Measurements from ENCODE around the gene ODC1. TPM values are rescaled to one million over a fixed set of nuclear protein-coding genes. Genes with fewer than 3 reads are reported as not detected.

Gene ODC1
- total RNA-seq, result 100 to 1,000 TPM; 565 to 566 TPM
- polyA plus RNA-seq, result 57.1 TPM

DNA sequence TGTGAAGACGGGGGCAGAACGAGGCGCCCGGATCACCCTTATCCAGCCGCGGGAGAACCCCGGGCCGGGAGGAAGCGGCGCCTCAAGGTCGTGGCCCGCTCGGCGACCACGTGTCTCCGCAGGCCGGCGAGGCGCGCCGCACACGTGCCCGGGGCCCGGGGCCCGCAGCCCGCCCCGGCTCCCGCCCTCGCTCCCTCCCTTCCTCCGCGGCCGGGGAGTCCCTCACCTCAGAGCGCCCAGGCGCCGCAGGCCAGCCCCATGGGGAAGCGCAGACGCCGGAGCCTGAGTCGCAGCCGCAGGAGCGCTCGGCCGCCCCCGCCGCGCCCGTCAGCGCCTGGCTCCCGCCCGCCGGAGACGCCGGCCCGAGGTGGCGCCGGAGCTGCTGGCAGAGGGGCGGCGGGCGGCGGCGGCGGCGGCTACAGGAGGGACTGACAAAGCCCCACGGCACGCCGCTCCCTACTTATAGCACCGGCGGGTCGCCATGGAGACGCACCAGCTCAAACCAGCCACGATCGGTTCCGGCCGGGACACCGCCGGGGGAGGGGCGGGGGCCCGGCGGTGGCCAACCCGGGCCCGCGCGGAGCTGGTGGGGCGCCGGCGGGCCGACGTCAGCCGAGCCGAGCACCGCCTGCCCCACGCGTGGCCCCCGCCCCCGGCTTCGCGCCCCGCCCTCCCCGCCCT is at the start of gene ODC1:
TSS of gene ODC1 (minus strand) at position 433 of the 681 bp plus-strand sequence. CDS start 3,295 bp downstream, outside the sequence.
- H3K27ac ChIP-seq (ENCODE audit: low read depth, low read length), result peak within 1 kb of the TSS; percentile 95
- Mint-ChIP-seq H3K4me1 (peaks cover 29 to 45% (median 45%) of the 10 kb centered on the region in 3 donors), H3K4me3 (peak within 1 kb of the TSS; percentile 78 to 92 (median 85)), H3K36me3 (peaks cover 7 to 29% (median 7%) of the 10 kb centered on the region in 3 donors), H3K27me3 (no peaks in the 10 kb centered on the region), H3K27ac (peak within 1 kb of the TSS; percentile 78 to 95 (median 89)), H3K9me3 (no peaks in the 10 kb centered on the region)
- H3K4me3 ChIP-seq (ENCODE audit: low read length), result peak within 1 kb of the TSS; percentile 81
- H3K4me1 ChIP-seq (ENCODE audit: insufficient read depth, low read length), result peaks cover 35% of the 10 kb centered on the region
- ChIA-PET POLR2A (interaction anchor here (0.5 to 2.1 kb wide), 15 partner anchors 11 to 1766 kb away, joined by 3 to 13 read pairs (median 4); partner anchors contain the start of genes ADAM17, HPCAL1, ID2 and KLF11), CTCF (interaction anchor here (0.7 to 6.0 kb wide), 14 partner anchors 11 to 375 kb away, joined by 3 to 50 read pairs (median 4); no protein-coding TSS in a partner anchor)
- no peaks in the 10 kb centered on the region for H3K9me3 ChIP-seq (ENCODE audit: low read length)
- peaks cover 17% of the 10 kb centered on the region for H3K36me3 ChIP-seq (ENCODE audit: insufficient read depth, low read length)
- DNase-seq, result peak; percentile 96 to 99 (median 98)
- H3K27me3 ChIP-seq (ENCODE audit: insufficient read depth, low read length, poor library complexity, severe bottlenecking), result no peaks in the 10 kb centered on the region

DNA sequence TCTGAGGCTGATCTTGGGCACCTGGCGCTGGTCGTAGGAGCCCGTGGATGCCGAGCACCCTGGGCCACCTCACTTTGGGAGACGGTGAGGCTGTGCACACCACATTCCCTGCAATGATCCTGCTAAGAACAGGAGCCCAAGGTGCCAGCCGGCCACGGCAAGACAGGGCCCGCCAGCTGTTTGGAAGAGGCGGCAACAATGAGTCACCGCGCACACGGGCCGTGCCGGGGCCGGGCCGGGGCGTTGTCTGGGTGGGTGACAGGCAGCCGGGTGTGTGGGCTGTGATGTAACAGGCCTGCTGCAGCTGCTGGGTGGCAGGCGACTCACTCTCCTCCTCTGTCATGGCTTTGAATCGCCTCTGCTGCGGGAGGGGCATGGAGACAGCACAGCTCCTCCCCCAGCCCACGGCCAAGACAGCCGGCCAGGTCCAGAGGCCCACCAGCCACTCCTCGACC is 49.7 kb upstream of the ODC1 start:
- peaks cover 3% of the 10 kb centered on the region for H3K27me3 ChIP-seq (ENCODE audit: insufficient read depth, low read length, poor library complexity, severe bottlenecking)
- Mint-ChIP-seq H3K4me1 (peaks cover 21 to 50% (median 27%) of the 10 kb centered on the region in 3 donors), H3K36me3 (no peaks in the 10 kb centered on the region), H3K27ac (peak overlapping the region in 7 of 8 donors; percentile 68 to 91 (median 89)), H3K9me3 (no peaks in the 10 kb centered on the region), H3K4me3 (peak overlapping the region in 3 of 7 donors; percentile 43 to 51 (median 46)), H3K27me3 (peaks cover 11 to 28% of the 10 kb centered on the region in 2 donors)
- ChIA-PET CTCF (no interaction called here), POLR2A (interaction anchor here (2.1 kb wide), 1 partner anchor 49 kb away, joined by 8 read pairs; the partner anchor contains the start of gene ODC1)
- H3K27ac ChIP-seq (ENCODE audit: low read depth, low read length), result no peak overlapping the region
- H3K4me1 ChIP-seq (ENCODE audit: insufficient read depth, low read length), result peaks cover 20% of the 10 kb centered on the region
- H3K9me3 ChIP-seq (ENCODE audit: low read length), result no peaks in the 10 kb centered on the region
- peak in 4 of 5 donors; percentile 57 to 86 (median 66) for DNase-seq
- H3K36me3 ChIP-seq (ENCODE audit: insufficient read depth, low read length), result no peaks in the 10 kb centered on the region
- H3K4me3 ChIP-seq (ENCODE audit: low read length), result no peak overlapping the region

DNA sequence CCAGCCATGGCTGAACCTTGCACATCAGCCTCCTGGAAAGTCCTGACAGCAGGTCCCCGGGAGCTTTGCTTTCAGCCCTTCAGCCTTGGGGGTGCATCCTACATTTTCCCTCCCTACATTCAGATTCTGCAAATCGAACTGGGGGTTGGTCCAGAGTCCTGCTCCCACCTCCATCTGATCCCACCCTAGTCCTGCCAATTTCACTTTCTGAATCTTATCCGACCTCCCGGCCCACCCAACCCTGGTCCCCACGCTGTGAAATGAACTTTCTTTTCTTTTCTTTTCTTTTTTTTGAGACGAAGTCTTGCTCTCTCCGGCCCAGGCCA is 47.8 kb upstream of the ODC1 start:
- H3K9me3 Mint-ChIP-seq, result peaks cover 0 to 5% (median 5%) of the 10 kb centered on the region in 5 donors
- Histone ChIP-seq H3K27ac (ENCODE audit: low read depth, low read length) (no peak overlapping the region), H3K4me1 (ENCODE audit: insufficient read depth, low read length) (peaks cover 20% of the 10 kb centered on the region), H3K27me3 (ENCODE audit: insufficient read depth, low read length, poor library complexity, severe bottlenecking) (peaks cover 3% of the 10 kb centered on the region), H3K36me3 (ENCODE audit: insufficient read depth, low read length) (no peaks in the 10 kb centered on the region), H3K4me3 (ENCODE audit: low read length) (no peak overlapping the region), H3K9me3 (ENCODE audit: low read length) (no peaks in the 10 kb centered on the region)
- peak overlapping the region in 5 of 8 donors; percentile 8 to 86 (median 69) for H3K27ac Mint-ChIP-seq
- peaks cover 0 to 2% (median 0%) of the 10 kb centered on the region in 3 donors for H3K36me3 Mint-ChIP-seq
- H3K4me1 Mint-ChIP-seq, result peaks cover 21 to 53% (median 27%) of the 10 kb centered on the region in 3 donors
- no peak for DNase-seq
- ChIA-PET CTCF (no interaction called here), POLR2A (no interaction called here)
- H3K4me3 Mint-ChIP-seq, result peak overlapping the region in 1 of 7 donors; percentile 36
- H3K27me3 Mint-ChIP-seq, result peaks cover 3 to 16% of the 10 kb centered on the region in 2 donors

DNA sequence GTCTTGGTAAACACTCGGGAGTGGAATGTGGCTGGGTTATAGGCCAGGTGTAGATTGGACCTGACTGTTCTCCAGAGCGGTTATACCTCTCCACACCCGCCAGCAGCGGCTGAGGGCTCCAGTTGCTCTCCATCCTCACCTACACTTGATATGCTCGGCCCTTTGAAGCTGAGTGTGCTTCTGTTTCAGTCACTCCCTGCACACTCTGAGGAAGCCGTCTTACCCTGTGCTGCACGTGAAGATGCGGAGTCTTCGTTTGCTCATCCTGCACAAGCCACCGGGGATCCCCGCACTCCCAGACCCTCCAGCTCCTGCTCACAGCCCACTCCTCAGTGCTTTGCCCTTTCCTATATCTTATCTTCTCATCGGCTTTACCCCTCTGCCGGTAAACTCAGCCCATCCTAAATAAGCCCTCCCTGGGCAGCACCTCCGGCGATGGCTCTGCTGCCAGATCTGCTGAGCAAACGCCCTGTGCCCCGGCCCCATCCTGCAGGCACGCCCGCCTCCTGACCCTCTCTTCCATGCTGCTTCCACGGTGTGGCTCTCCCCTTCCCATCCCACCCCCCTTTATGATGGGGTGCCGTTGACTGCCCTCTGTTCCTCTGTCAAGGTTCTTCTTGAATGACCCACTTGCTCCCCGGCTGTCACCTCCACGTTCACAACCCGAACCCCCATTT is 47.3 kb upstream of the ODC1 start:
- POLR2A ChIA-PET, result no interaction called here

GRCh38 chr2:10494351-10495066 is 46.4 kb upstream of the ODC1 start:
- Mint-ChIP-seq H3K27me3 (peaks cover 3 to 14% of the 10 kb centered on the region in 2 donors), H3K27ac (peak overlapping the region; percentile 21 to 96 (median 90)), H3K4me1 (peaks cover 21 to 53% (median 27%) of the 10 kb centered on the region in 3 donors), H3K4me3 (no peak overlapping the region), H3K36me3 (peaks cover 0 to 2% (median 0%) of the 10 kb centered on the region in 3 donors), H3K9me3 (peaks cover 0 to 7% (median 5%) of the 10 kb centered on the region in 5 donors)
- ChIA-PET CTCF (no interaction called here), POLR2A (interaction anchor here (0.9 kb wide), 1 partner anchor 21 kb away, joined by 3 read pairs; no protein-coding TSS in a partner anchor)
- Histone ChIP-seq H3K27ac (ENCODE audit: low read depth, low read length) (peak overlapping the region; percentile 51), H3K9me3 (ENCODE audit: low read length) (no peaks in the 10 kb centered on the region), H3K27me3 (ENCODE audit: insufficient read depth, low read length, poor library complexity, severe bottlenecking) (peaks cover 3% of the 10 kb centered on the region), H3K4me3 (ENCODE audit: low read length) (peak overlapping the region; percentile 37), H3K4me1 (ENCODE audit: insufficient read depth, low read length) (peaks cover 20% of the 10 kb centered on the region), H3K36me3 (ENCODE audit: insufficient read depth, low read length) (no peaks in the 10 kb centered on the region)
- no peak for DNase-seq

More for the DNA sequence above, 47.3 kb upstream of the ODC1 start:
- CTCF ChIA-PET, result no interaction called here
- H3K4me3 ChIP-seq (ENCODE audit: low read length), result no peak overlapping the region
- Mint-ChIP-seq H3K9me3 (peaks cover 0 to 7% (median 5%) of the 10 kb centered on the region in 5 donors), H3K4me1 (peaks cover 21 to 53% (median 27%) of the 10 kb centered on the region in 3 donors), H3K27ac (peak overlapping the region in 7 of 8 donors; percentile 8 to 90 (median 46)), H3K4me3 (peak overlapping the region in 1 of 7 donors; percentile 78), H3K36me3 (peaks cover 0 to 2% (median 0%) of the 10 kb centered on the region in 3 donors), H3K27me3 (peaks cover 3 to 16% of the 10 kb centered on the region in 2 donors)
- H3K27me3 ChIP-seq (ENCODE audit: insufficient read depth, low read length, poor library complexity, severe bottlenecking), result peaks cover 3% of the 10 kb centered on the region
- peaks cover 20% of the 10 kb centered on the region for H3K4me1 ChIP-seq (ENCODE audit: insufficient read depth, low read length)
- DNase-seq, result no peak
- no peak overlapping the region for H3K27ac ChIP-seq (ENCODE audit: low read depth, low read length)
- H3K9me3 ChIP-seq (ENCODE audit: low read length), result no peaks in the 10 kb centered on the region
- no peaks in the 10 kb centered on the region for H3K36me3 ChIP-seq (ENCODE audit: insufficient read depth, low read length)

- Mint-ChIP-seq H3K27me3 (peaks cover 3 to 9% of the 10 kb centered on the region in 2 donors), H3K4me3 (peak overlapping the region; percentile 4 to 67 (median 59)), H3K9me3 (peaks cover 0 to 7% (median 5%) of the 10 kb centered on the region in 5 donors), H3K36me3 (peaks cover 0 to 3% (median 0%) of the 10 kb centered on the region in 3 donors), H3K27ac (peak overlapping the region; percentile 67 to 96 (median 90)), H3K4me1 (peaks cover 22 to 51% (median 29%) of the 10 kb centered on the region in 3 donors)
- no peaks in the 10 kb centered on the region for H3K36me3 ChIP-seq (ENCODE audit: insufficient read depth, low read length)
- H3K27ac ChIP-seq (ENCODE audit: low read depth, low read length), result peak overlapping the region; percentile 54
- H3K9me3 ChIP-seq (ENCODE audit: low read length), result no peaks in the 10 kb centered on the region
- ChIA-PET CTCF (no interaction called here), POLR2A (interaction anchor here (0.9 to 1.0 kb wide), 2 partner anchors 22 to 45 kb away, joined by 3 to 7 read pairs; partner anchors contain the start of gene ODC1)
- DNase-seq, result peak; percentile 69 to 94 (median 76)
- peaks cover 3% of the 10 kb centered on the region for H3K27me3 ChIP-seq (ENCODE audit: insufficient read depth, low read length, poor library complexity, severe bottlenecking)
- peaks cover 20% of the 10 kb centered on the region for H3K4me1 ChIP-seq (ENCODE audit: insufficient read depth, low read length)
- H3K4me3 ChIP-seq (ENCODE audit: low read length), result peak overlapping the region; percentile 37
Measured at GRCh38 chr2:10493634-10494281, 45.6 kb upstream of the ODC1 start.
